ENCODE measurements around the gene BICDL2.
A peak's percentile ranks its signal among the peaks of the same experiment; 100 is the strongest.
"Not testable (repeated sequence)": the region's sequence is repeated elsewhere in the genome, so short reads cannot be mapped to it uniquely, and the experiment has no call there.

BICDL2 gene

GRCh38 chr16:3036726-3037315, at the start of gene BICDL2:
Gene BICDL2 (minus strand): TSS chr16:3036944. CDS start chr16:3035496, 1,448 bp downstream.
- no peak for DNase-seq (ENCODE audit: low read depth)

- DNase-seq (ENCODE audit: low read depth), result no peak
These were observed 49.3 kb upstream of the BICDL2 start for GRCh38 chr16:3085868-3086595.

GRCh38 chr16:3084969-3085670, 48.4 kb upstream of the BICDL2 start:
- DNase-seq (ENCODE audit: low read depth), result no peak

- DNase-seq (ENCODE audit: low read depth), result no peak
These were observed 47.7 kb upstream of the BICDL2 start for GRCh38 chr16:3084491-3084890.

- not testable (repeated sequence) for DNase-seq (ENCODE audit: low read depth)
These were observed 46.7 kb upstream of the BICDL2 start for GRCh38 chr16:3083408-3083807.

GRCh38 chr16:3081957-3082356, 45.2 kb upstream of the BICDL2 start:
- not testable (repeated sequence) for DNase-seq (ENCODE audit: low read depth)

- DNase-seq (ENCODE audit: low read depth), result no peak
These were observed 43.3 kb upstream of the BICDL2 start for GRCh38 chr16:3080024-3080423.

- DNase-seq (ENCODE audit: low read depth), result no peak
These were observed 39.8 kb upstream of the BICDL2 start for GRCh38 chr16:3076577-3076976.

- not testable (repeated sequence) for DNase-seq (ENCODE audit: low read depth)
These were observed 39.2 kb upstream of the BICDL2 start for GRCh38 chr16:3075946-3076345.

- DNase-seq (ENCODE audit: low read depth), result no peak
These were observed 38.8 kb upstream of the BICDL2 start for GRCh38 chr16:3075523-3075915.

GRCh38 chr16:3074860-3075522, 38.2 kb upstream of the BICDL2 start:
- peak; percentile 71 for DNase-seq (ENCODE audit: low read depth)

GRCh38 chr16:3073448-3073847, 36.7 kb upstream of the BICDL2 start:
- DNase-seq (ENCODE audit: low read depth), result no peak

- not testable (repeated sequence) for DNase-seq (ENCODE audit: low read depth)
These were observed 36.0 kb upstream of the BICDL2 start for GRCh38 chr16:3072576-3073263.

GRCh38 chr16:3072148-3072547, 35.4 kb upstream of the BICDL2 start:
- not testable (repeated sequence) for DNase-seq (ENCODE audit: low read depth)

- no peak for DNase-seq (ENCODE audit: low read depth)
These were observed 34.9 kb upstream of the BICDL2 start for GRCh38 chr16:3071655-3072054.

GRCh38 chr16:3070608-3071111, 33.9 kb upstream of the BICDL2 start:
- DNase-seq (ENCODE audit: low read depth), result no peak

GRCh38 chr16:3069146-3069545, 32.4 kb upstream of the BICDL2 start:
- not testable (repeated sequence) for DNase-seq (ENCODE audit: low read depth)

- no peak for DNase-seq (ENCODE audit: low read depth)
These were observed 31.7 kb upstream of the BICDL2 start for GRCh38 chr16:3068487-3068886.

GRCh38 chr16:3066440-3066748, 29.6 kb upstream of the BICDL2 start:
- DNase-seq (ENCODE audit: low read depth), result no peak

- no peak for DNase-seq (ENCODE audit: low read depth)
These were observed 29.1 kb upstream of the BICDL2 start for GRCh38 chr16:3065742-3066439.

- peak; percentile 71 for DNase-seq (ENCODE audit: low read depth)
These were observed 28.5 kb upstream of the BICDL2 start, which contains the start of gene IL32 for GRCh38 chr16:3065069-3065741. Gene IL32 (plus strand): TSS chr16:3065640. CDS start chr16:3065812, 172 bp downstream.

Measured in activated T-cell treated with anti-CD3 and anti-CD28 coated beads for 24 hours (primary cell).